GM12878 (cell line): ENCODE results near the gene ZBTB24.

Source experiments
- ESRRA ChIP-seq: IDR thresholded peaks from 2 replicates; pipeline ENCODE4 v1.6.1; 2012; ENCODE audit warnings: mild to moderate bottlenecking, low read length, improper control_type of control experiment
- EZH2 ChIP-seq: IDR thresholded peaks from 2 replicates; pipeline ENCODE4 v1.6.1; 2012; ENCODE audit warnings: low read depth, mild to moderate bottlenecking, control low read depth, inconsistent platforms, low read length, borderline replicate concordance; ENCODE audit not compliant: control insufficient read depth
- TF ChIP-seq, protein P1 (sequence below), 3 experiments: IDR thresholded peaks in 2 of 3; conservative IDR thresholded peaks in 1 of 3; 2 replicates each; pipeline ENCODE4 v1.5.1; 2011; ENCODE audit warnings: low read depth in 3 of 3, low read length in 3 of 3, mild to moderate bottlenecking in 3 of 3, control low read depth in 2 of 3, moderate library complexity in 2 of 3, inconsistent platforms in 1 of 3, mixed read lengths in 1 of 3; ENCODE audit not compliant: control insufficient read depth in 2 of 3, insufficient read depth in 1 of 3; ENCODE audit errors: extremely low read depth in 1 of 3

DNA sequence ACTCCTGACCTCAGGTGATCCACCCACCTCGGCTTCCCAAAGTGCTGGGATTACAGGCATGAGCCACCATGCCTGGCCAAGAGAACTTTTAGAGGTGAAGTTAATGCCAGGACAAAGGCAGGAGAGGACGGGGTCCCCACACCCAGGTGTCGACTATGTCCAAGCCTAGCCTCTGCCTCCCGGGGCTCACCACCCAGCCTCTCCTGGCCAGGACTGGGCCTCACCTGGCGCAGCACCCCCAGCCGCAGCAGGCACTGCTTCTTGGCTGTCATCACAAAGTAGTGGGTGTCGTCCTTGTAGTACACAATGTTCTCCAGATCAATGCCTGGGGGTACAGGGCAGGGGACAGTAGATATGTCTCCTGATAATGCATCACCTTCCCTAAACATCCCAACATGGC lies 31.6 kb downstream of the ZBTB24 start:
- TF ChIP-seq ESRRA: no peak
- TF ChIP-seq, protein P1, sequence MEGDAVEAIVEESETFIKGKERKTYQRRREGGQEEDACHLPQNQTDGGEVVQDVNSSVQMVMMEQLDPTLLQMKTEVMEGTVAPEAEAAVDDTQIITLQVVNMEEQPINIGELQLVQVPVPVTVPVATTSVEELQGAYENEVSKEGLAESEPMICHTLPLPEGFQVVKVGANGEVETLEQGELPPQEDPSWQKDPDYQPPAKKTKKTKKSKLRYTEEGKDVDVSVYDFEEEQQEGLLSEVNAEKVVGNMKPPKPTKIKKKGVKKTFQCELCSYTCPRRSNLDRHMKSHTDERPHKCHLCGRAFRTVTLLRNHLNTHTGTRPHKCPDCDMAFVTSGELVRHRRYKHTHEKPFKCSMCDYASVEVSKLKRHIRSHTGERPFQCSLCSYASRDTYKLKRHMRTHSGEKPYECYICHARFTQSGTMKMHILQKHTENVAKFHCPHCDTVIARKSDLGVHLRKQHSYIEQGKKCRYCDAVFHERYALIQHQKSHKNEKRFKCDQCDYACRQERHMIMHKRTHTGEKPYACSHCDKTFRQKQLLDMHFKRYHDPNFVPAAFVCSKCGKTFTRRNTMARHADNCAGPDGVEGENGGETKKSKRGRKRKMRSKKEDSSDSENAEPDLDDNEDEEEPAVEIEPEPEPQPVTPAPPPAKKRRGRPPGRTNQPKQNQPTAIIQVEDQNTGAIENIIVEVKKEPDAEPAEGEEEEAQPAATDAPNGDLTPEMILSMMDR (IDR thresholded peaks at IDR 0.05 in 2 of 3, conservative IDR thresholded peaks at IDR 0.05 in 1 of 3; ENCODE audit: control insufficient read depth in 2 of 3, extremely low read depth in 1 of 3, insufficient read depth in 1 of 3, low read depth in 3 of 3, low read length in 3 of 3): no peak
- TF ChIP-seq EZH2: no peak
